Panc1 (cell line): ENCODE results near the gene CALR. TPM values are rescaled to one million over a fixed set of nuclear protein-coding genes. Genes with fewer than 3 reads are reported as not detected.

ENCODE experiments used
- ATAC-seq: fragments of 200-7000 bp; cut with Tn5 transposase; 2 replicates; pipeline ENCODE4 v1.9.1; 2020; ENCODE audit warnings: mild to moderate bottlenecking, moderate library complexity
- BruUV-seq: library from RNA; stranded (reverse); fragments of 400-500 nt; replicated peaks from 2 replicates; lab custom pipeline; 2021; lab: Mats Ljungman, UMichigan
- CTCF ChIA-PET: fragments of 300-600 bp; sonication (Branson Sonifier 250); formaldehyde crosslinking; loops from one replicate; lab custom pipeline; 2022; ENCODE audit warnings: antibody characterized with exemption; lab: Charles Lee
- POLR2A ChIA-PET: fragments of 300-600 bp; sonication (Branson Sonifier 250); formaldehyde crosslinking; loops from one replicate; lab custom pipeline; 2022; ENCODE audit warnings: antibody characterized with exemption; lab: Charles Lee
- DNase-seq: peaks from one replicate; pipeline ENCODE4 v3.0.0-alpha.2; 2010; ENCODE audit warnings: low read depth, low spot score
- H3K27ac ChIP-seq: 2 replicates; pipeline ENCODE4 v1.5.1; 2011; ENCODE audit warnings: mild to moderate bottlenecking, low read length, inconsistent platforms
- H3K27me3 ChIP-seq: fragments of 200-500 bp; sonication (Bioruptor generic); 2 replicates; pipeline ENCODE4 v1.6.0; 2014; ENCODE audit warnings: low read length, inconsistent platforms; ENCODE audit not compliant: control insufficient read depth, insufficient read depth
- H3K36me3 ChIP-seq: fragments of 200-500 bp; sonication (Bioruptor generic); 2 replicates; pipeline ENCODE4 v1.5.1; 2014; ENCODE audit warnings: inconsistent platforms, mild to moderate bottlenecking, low read length, moderate library complexity; ENCODE audit not compliant: control insufficient read depth, insufficient read depth
- H3K4me1 ChIP-seq: 2 replicates; pipeline ENCODE4 v1.5.1; 2011; ENCODE audit warnings: inconsistent platforms, mild to moderate bottlenecking, low read length, moderate library complexity; ENCODE audit not compliant: control insufficient read depth, insufficient read depth
- H3K4me3 ChIP-seq, 2 experiments: 2 replicates each; pipeline ENCODE4 v1.5.1; 2011 to 2012; ENCODE audit warnings: low read depth in 2 of 2, low read length in 2 of 2, mild to moderate bottlenecking in 2 of 2, inconsistent platforms in 1 of 2, moderate library complexity in 1 of 2
- H3K9me3 ChIP-seq: fragments of 200-500 bp; sonication (Bioruptor generic); 2 replicates; pipeline ENCODE4 v1.5.1; 2014; ENCODE audit warnings: low read depth, mild to moderate bottlenecking, inconsistent platforms, low read length, moderate library complexity; ENCODE audit not compliant: control insufficient read depth, insufficient read depth
- POLR2AphosphoS5 ChIP-seq: IDR thresholded peaks from 2 replicates; pipeline ENCODE4 v1.6.1; 2012; ENCODE audit warnings: mild to moderate bottlenecking, low read depth, low read length, moderate library complexity
- REST ChIP-seq, 2 experiments: IDR thresholded peaks; 2 replicates each; pipeline ENCODE4 v1.6.1; 2011 to 2012; ENCODE audit warnings: low read depth in 2 of 2, control low read depth in 1 of 2, low read length in 1 of 2, mild to moderate bottlenecking in 1 of 2, moderate library complexity in 1 of 2; ENCODE audit not compliant: insufficient read depth in 1 of 2
- SIN3A ChIP-seq: IDR thresholded peaks from 2 replicates; pipeline ENCODE4 v1.6.1; 2012; ENCODE audit warnings: low read depth, mild to moderate bottlenecking, low read length, moderate library complexity, borderline replicate concordance; ENCODE audit not compliant: insufficient read depth
- TCF7L2 ChIP-seq: IDR thresholded peaks from 2 replicates; pipeline ENCODE4 v1.6.1; 2011; ENCODE audit warnings: mild to moderate bottlenecking, low read depth, low read length, inconsistent platforms
- in situ Hi-C: cut with HindIII; loops from 2 replicates; pipeline ENCODE4 v1.10.0; 2016; ENCODE audit warnings: low sequenced_read_pairs, low pct_unique_long_range_greater_than_20kb
- intact Hi-C: fragments of 100-400 bp; cut with micrococcal nuclease; formaldehyde crosslinking; loops from one replicate; pipeline ENCODE4 v1.10.0; 2022; ENCODE audit not compliant: unreplicated experiment
- total RNA-seq: library from RNA; stranded (reverse); gene quantifications from one replicate; pipeline ENCODE4 v1.2.1, GENCODE V29; 2021; ENCODE audit not compliant: unreplicated experiment
- TF ChIP-seq, protein P1 (sequence below): fragments of 450-650 bp; IDR thresholded peaks from 2 replicates; pipeline ENCODE4 v1.5.1; 2017; ENCODE audit warnings: mild to moderate bottlenecking

The CALR gene
- total RNA-seq, 1 experiment from 2014 or later = 1,060 TPM

DNA sequence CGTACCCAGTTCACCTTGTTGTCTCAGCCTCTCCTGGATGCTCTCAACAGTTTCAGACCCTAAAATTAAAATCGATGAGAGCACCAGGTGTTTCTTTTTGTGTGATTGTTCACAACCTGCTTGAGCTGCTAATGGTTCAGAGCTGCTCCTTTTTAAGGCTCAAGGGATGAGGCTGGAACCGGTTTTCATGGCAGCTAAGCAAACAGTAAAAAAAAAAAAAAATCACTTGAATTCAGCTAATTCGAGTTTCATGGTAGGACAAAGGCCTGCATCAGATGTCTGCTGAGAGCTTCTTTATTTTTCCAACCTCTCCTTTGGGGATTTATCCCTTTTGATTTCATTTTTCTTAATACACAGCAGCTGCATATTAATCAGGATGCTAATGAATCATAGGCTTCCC lies 25.8 kb upstream of the CALR start:
- Histone ChIP-seq H3K4me1 (no peaks in the 10 kb centered on the region), H3K4me3 (no peak overlapping the region), H3K9me3 (no peaks in the 10 kb centered on the region), H3K36me3 (no peaks in the 10 kb centered on the region), H3K27me3 (no peaks in the 10 kb centered on the region), H3K27ac (no peak overlapping the region)
- intact Hi-C loops = no loop called here
- POLR2A ChIA-PET = no interaction called here
- CTCF ChIA-PET = no interaction called here
- no peak for ATAC-seq
- in situ Hi-C loops = no loop called here
- DNase-seq = no peak
- BruUV-seq = no TSS peak
- TF ChIP-seq TCF7L2 (no peak), REST (IDR thresholded peaks at IDR 0.05; ENCODE audit: insufficient read depth in 1 of 2, low read depth in 2 of 2, low read length in 1 of 2) (no peak), SIN3A (no peak), POLR2AphosphoS5 (no peak)
- TF ChIP-seq, protein P1, sequence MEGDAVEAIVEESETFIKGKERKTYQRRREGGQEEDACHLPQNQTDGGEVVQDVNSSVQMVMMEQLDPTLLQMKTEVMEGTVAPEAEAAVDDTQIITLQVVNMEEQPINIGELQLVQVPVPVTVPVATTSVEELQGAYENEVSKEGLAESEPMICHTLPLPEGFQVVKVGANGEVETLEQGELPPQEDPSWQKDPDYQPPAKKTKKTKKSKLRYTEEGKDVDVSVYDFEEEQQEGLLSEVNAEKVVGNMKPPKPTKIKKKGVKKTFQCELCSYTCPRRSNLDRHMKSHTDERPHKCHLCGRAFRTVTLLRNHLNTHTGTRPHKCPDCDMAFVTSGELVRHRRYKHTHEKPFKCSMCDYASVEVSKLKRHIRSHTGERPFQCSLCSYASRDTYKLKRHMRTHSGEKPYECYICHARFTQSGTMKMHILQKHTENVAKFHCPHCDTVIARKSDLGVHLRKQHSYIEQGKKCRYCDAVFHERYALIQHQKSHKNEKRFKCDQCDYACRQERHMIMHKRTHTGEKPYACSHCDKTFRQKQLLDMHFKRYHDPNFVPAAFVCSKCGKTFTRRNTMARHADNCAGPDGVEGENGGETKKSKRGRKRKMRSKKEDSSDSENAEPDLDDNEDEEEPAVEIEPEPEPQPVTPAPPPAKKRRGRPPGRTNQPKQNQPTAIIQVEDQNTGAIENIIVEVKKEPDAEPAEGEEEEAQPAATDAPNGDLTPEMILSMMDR = no peak

DNA sequence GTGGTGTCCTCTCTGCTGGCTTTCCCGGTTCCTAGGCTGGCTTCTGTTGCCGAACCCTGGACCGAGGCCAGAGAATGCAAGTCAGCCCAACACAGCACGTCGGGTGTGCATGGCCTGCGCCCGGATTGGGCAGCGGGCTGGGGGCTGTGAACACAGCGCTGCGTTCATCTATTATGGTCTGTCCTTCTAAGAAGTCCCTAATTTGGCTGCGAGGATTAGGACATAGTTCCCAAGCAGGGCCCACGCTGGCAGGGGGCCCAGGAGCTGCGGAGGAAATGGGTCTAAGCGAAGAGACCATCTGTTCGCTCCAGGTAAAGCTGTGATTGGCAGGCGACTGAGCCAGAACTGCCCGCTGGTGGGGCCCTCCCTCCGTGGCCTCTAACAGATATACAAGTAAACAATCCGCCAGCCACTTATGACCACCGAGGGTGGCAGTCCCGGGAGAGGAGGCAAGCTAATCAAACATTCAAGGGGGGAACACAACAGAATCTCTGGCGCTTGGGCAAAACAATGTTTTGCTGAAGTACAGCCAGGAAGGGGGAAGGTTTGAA lies 25.3 kb upstream of the CALR start:
- no peaks in the 10 kb centered on the region for H3K9me3 ChIP-seq
- no TSS peak for BruUV-seq
- H3K36me3 ChIP-seq = no peaks in the 10 kb centered on the region
- ATAC-seq (no peak), DNase-seq (no peak)
- ChIA-PET POLR2A (no interaction called here), CTCF (no interaction called here)
- no peaks in the 10 kb centered on the region for H3K4me1 ChIP-seq
- H3K4me3 ChIP-seq = no peak overlapping the region
- no peak overlapping the region for H3K27ac ChIP-seq
- no peaks in the 10 kb centered on the region for H3K27me3 ChIP-seq
- TF ChIP-seq TCF7L2 (no peak), POLR2AphosphoS5 (no peak), REST (IDR thresholded peaks at IDR 0.05; ENCODE audit: insufficient read depth in 1 of 2, low read depth in 2 of 2, low read length in 1 of 2) (no peak), SIN3A (no peak)
- TF ChIP-seq, protein P1 = no peak
- intact Hi-C loops (no loop called here), in situ Hi-C loops (no loop called here)
